OCI-LY3 (cell line): ENCODE data around the gene KIAA1210.

ENCODE experiments used
- H2AFZ ChIP-seq: fragments of 200-600, 300-600 bp; shearing (Covaris generic); 2 replicates; pipeline ENCODE4 v1.6.0; 2014; ENCODE audit warnings: antibody characterized with exemption, low read depth, low read length
- H3K27ac ChIP-seq: fragments of 200-600, 300-600 bp; sonication (generic); 2 replicates; pipeline ENCODE4 v1.5.1; 2014; ENCODE audit warnings: mild to moderate bottlenecking, low read length, moderate library complexity, mixed read lengths
- H3K27me3 ChIP-seq: fragments of 200-600, 300-600 bp; sonication (generic); 2 replicates; pipeline ENCODE4 v1.6.1; 2014; ENCODE audit warnings: low read depth, low read length, mixed read lengths
- H3K36me3 ChIP-seq: fragments of 200-600, 300-600 bp; sonication (generic); replicated peaks from 2 replicates; pipeline ENCODE3; 2014; ENCODE audit warnings: low read depth, low read length, mixed read lengths
- H3K4me1 ChIP-seq: fragments of 300-600, 200-600 bp; sonication (generic); 2 replicates; pipeline ENCODE4 v1.6.1; 2014; ENCODE audit warnings: low read length, mixed read lengths
- H3K4me2 ChIP-seq: fragments of 200-600, 300-600 bp; sonication (generic); 2 replicates; pipeline ENCODE4 v1.6.1; 2014; ENCODE audit warnings: low read length, mixed read lengths
- H3K4me3 ChIP-seq: fragments of 300-600, 200-600 bp; sonication (generic); 2 replicates; pipeline ENCODE4 v1.5.1; 2014; ENCODE audit warnings: antibody characterized with exemption, mild to moderate bottlenecking, low read length, moderate library complexity
- H3K79me2 ChIP-seq: fragments of 300-600, 200-600 bp; shearing (Covaris generic); 2 replicates; pipeline ENCODE4 v1.6.1; 2014; ENCODE audit warnings: mild to moderate bottlenecking, low read length, mixed read lengths
- H3K9ac ChIP-seq: fragments of 300-600, 200-600 bp; shearing (Covaris generic); 2 replicates; pipeline ENCODE4 v1.6.0; 2014; ENCODE audit warnings: mild to moderate bottlenecking, low read length, moderate library complexity
- H3K9me3 ChIP-seq: fragments of 200-600, 300-600 bp; shearing (Covaris generic); 2 replicates; pipeline ENCODE4 v1.6.1; 2014; ENCODE audit warnings: low read length, mixed read lengths; ENCODE audit not compliant: insufficient read depth
- H4K20me1 ChIP-seq: fragments of 200-600, 300-600 bp; sonication (generic); 2 replicates; pipeline ENCODE4 v1.6.1; 2016; ENCODE audit warnings: low read length, mixed read lengths; ENCODE audit not compliant: insufficient read depth
- EZH2phosphoT487 ChIP-seq: fragments of 200-600 bp; shearing (Covaris generic); IDR thresholded peaks from 2 replicates; pipeline ENCODE4 v1.6.1; 2018; ENCODE audit warnings: antibody characterized with exemption, mixed run types, low read depth
- TF ChIP-seq, protein P1 (sequence below): fragments of 200-600, 300-600 bp; sonication (generic); IDR thresholded peaks from 2 replicates; pipeline ENCODE4 v1.5.1; 2014; ENCODE audit warnings: antibody characterized with exemption, low read length, low read depth

KIAA1210 gene

DNA sequence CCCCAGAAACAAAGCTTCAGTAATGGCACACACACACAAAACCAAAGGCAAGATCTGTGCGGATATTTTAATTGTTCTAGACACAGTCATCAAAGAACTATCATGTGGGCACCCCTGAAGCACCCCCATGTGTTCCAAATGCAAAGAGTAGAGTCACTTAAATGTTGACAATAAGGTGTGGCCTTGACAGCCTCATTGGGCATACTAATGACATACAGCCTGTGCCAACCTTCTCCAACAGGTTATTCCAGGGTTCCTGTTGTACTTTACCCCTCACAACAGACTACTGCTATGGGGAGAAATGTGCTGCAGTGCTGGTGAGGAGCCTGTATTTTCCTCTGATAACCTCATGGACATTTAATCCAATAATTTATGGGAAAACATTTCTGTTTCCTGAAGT is 84.6 kb downstream of the KIAA1210 start:
- Histone ChIP-seq H3K9ac (no peak overlapping the region), H3K4me3 (no peak overlapping the region), H2AFZ (no peak overlapping the region), H3K36me3 (no peaks in the 10 kb centered on the region), H3K4me1 (peaks cover 5% of the 10 kb centered on the region), H3K27me3 (no peaks in the 10 kb centered on the region; the same call in 1 of the 2 replicates), H3K9me3 (no peaks in the 10 kb centered on the region), H3K79me2 (no peaks in the 10 kb centered on the region), H3K27ac (no peak overlapping the region), H3K4me2 (no peak overlapping the region), H4K20me1 (no peaks in the 10 kb centered on the region)
- TF ChIP-seq, protein P1, sequence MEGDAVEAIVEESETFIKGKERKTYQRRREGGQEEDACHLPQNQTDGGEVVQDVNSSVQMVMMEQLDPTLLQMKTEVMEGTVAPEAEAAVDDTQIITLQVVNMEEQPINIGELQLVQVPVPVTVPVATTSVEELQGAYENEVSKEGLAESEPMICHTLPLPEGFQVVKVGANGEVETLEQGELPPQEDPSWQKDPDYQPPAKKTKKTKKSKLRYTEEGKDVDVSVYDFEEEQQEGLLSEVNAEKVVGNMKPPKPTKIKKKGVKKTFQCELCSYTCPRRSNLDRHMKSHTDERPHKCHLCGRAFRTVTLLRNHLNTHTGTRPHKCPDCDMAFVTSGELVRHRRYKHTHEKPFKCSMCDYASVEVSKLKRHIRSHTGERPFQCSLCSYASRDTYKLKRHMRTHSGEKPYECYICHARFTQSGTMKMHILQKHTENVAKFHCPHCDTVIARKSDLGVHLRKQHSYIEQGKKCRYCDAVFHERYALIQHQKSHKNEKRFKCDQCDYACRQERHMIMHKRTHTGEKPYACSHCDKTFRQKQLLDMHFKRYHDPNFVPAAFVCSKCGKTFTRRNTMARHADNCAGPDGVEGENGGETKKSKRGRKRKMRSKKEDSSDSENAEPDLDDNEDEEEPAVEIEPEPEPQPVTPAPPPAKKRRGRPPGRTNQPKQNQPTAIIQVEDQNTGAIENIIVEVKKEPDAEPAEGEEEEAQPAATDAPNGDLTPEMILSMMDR, result no peak
- no peak for TF ChIP-seq EZH2phosphoT487

GRCh38 chrX:119042040-119042439 is 85.6 kb downstream of the KIAA1210 start:
- TF ChIP-seq, protein P1, result no peak
- TF ChIP-seq EZH2phosphoT487, result no peak
- Histone ChIP-seq H3K4me1 (peaks cover 5% of the 10 kb centered on the region), H2AFZ (no peak overlapping the region), H3K79me2 (no peaks in the 10 kb centered on the region), H3K4me2 (no peak overlapping the region), H3K9me3 (no peaks in the 10 kb centered on the region), H3K27ac (no peak overlapping the region), H4K20me1 (no peaks in the 10 kb centered on the region), H3K9ac (no peak overlapping the region), H3K36me3 (no peaks in the 10 kb centered on the region), H3K27me3 (no peaks in the 10 kb centered on the region), H3K4me3 (no peak overlapping the region)

DNA sequence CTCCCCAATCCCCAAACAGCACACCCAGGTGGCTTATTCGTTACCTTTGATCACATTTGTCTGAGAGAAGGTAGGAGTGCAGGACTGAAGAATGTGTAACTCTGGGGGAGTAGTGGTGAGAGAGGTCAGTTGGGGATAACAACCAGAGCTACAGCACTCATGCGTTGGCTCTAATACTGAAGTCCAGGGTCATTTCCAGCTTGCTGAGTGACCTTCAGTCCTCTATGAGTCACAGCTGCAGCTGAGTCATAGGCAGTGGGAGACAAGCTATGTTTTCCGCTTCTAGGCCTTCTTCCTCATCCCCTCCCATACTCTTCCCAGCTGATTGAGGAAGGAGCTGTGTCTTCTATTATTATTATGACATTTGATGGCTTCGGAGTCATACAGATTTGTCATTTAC is 86.4 kb downstream of the KIAA1210 start:
- Histone ChIP-seq H3K4me3 (no peak overlapping the region), H3K9me3 (no peaks in the 10 kb centered on the region), H3K27me3 (no peaks in the 10 kb centered on the region), H3K4me1 (peaks cover 5% of the 10 kb centered on the region), H3K4me2 (no peak overlapping the region), H3K27ac (no peak overlapping the region), H3K36me3 (no peaks in the 10 kb centered on the region), H4K20me1 (no peaks in the 10 kb centered on the region), H3K9ac (no peak overlapping the region), H3K79me2 (no peaks in the 10 kb centered on the region), H2AFZ (no peak overlapping the region)
- TF ChIP-seq EZH2phosphoT487, result no peak
- TF ChIP-seq, protein P1, result no peak

- no peak overlapping the region for H3K9ac ChIP-seq
- no peaks in the 10 kb centered on the region for H3K36me3 ChIP-seq
- H3K27me3 ChIP-seq, result no peaks in the 10 kb centered on the region
- H3K79me2 ChIP-seq, result no peaks in the 10 kb centered on the region
- no peaks in the 10 kb centered on the region for H3K9me3 ChIP-seq
- no peak overlapping the region for H3K4me2 ChIP-seq
- H3K4me1 ChIP-seq, result no peaks in the 10 kb centered on the region
- no peak overlapping the region for H3K27ac ChIP-seq
- H4K20me1 ChIP-seq, result no peaks in the 10 kb centered on the region
- no peak for TF ChIP-seq EZH2phosphoT487
- TF ChIP-seq, protein P1, result no peak
- H3K4me3 ChIP-seq, result no peak overlapping the region
- no peak overlapping the region for H2AFZ ChIP-seq
Observed at GRCh38 chrX:119040432-119040831, 87.2 kb downstream of the KIAA1210 start.
